ENCODE data around the gene FALEC.

Gene FALEC

GRCh38 chr1:150537732-150538684 lies 22.5 kb downstream of the FALEC start:
- no peak for DNase-seq (ENCODE audit: low read depth, low spot score)
- no peak overlapping the region for H3K4me3 ChIP-seq (ENCODE audit: low read length)

GRCh38 chr1:150543500-150544143 lies 28.1 kb downstream of the FALEC start:
- no peak for DNase-seq (ENCODE audit: low read depth, low spot score)
- H3K4me3 ChIP-seq (ENCODE audit: low read length) = no peak overlapping the region

DNA sequence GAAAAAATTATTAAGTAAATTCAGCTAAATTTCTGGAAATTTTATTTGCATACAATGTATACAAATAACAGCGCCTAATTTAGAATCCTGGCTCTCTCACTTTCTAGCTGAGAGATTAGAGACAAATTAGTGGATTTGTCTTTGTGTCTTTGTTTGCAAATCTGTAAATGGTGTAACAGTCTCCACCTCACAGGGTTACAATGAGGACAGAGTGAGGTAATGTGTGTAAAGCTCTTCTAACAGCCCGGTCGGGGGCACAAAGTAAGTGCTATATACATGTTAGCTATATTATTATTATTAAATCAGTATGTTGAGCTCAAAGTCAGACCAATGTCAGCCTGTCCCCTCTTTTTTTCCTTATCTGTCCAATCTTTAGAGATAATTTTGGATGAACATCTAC lies 28.7 kb downstream of the FALEC start:
- DNase-seq (ENCODE audit: low read depth, low spot score) = no peak
- H3K4me3 ChIP-seq (ENCODE audit: low read length) = no peak overlapping the region

DNA sequence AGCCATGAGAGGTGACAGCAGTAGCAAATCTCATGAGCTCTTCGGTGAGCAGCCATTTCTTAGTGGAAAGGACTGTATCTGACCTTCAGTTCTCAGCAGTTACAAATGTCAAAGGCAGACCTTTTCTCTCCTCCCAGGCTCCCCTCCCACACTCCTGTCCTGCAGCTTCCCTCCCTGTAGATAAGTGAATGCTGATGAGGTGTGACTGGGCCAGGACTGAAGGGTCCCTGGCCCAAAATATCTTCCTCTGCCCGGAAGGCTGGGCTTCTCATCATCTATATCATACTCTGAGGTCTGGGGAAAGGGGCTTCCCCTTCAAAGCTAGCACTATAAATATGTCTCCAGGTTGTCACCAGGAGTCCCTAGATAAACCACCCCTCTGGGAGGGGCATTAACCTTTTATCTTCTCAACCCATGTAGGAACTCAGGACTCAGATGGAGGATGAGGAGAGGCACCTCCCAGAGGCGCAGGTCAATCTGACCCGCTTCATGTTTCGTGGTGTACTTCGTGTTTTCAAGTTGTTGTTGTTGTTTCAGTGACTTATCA lies 30.0 kb downstream of the FALEC start:
- DNase-seq (ENCODE audit: low read depth, low spot score) = no peak
- no peak overlapping the region for H3K4me3 ChIP-seq (ENCODE audit: low read length)

DNA sequence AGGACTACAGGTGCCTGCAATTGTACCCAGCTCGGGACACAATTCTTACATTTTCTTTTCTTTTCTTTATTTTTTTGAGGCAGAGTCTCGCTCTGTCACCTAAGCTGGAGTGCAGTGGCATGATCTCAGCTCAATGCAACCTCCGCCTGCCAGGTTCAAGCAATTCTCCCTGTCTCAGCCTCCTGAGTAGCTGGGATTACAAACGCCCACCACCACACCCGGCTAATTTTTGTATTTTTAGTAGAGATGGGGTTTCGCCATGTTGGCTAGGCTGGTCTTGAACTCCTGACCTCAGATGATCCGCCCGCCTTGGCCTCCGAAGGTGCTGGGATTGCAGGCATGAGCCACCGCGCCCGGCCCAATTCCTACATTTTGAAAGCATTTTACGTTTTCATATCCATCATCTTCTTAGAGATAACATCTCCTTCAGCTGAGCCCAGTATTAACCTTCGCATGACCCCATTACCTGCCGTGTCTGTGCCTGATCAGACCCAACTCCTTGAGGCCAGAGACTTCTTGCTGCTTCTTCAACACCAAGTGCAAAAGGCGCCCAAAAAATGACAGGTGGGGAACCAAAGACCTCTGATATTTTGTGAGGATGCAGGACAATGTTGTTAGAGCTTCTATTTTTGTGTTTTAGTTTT lies 30.9 kb downstream of the FALEC start:
- no peak for DNase-seq (ENCODE audit: low read depth, low spot score)

GRCh38 chr1:150548324-150548631 lies 32.7 kb downstream of the FALEC start:
- no peak for DNase-seq (ENCODE audit: low read depth, low spot score)
- peak overlapping the region; percentile 38 for H3K4me3 ChIP-seq (ENCODE audit: low read length)

More for the DNA sequence above, 30.9 kb downstream of the FALEC start:
- H3K4me3 ChIP-seq (ENCODE audit: low read length) = no peak overlapping the region

- peak within 1 kb of the TSS; percentile 38 for H3K4me3 ChIP-seq (ENCODE audit: low read length)
- DNase-seq (ENCODE audit: low read depth, low spot score) = no peak
Measured at GRCh38 chr1:150548632-150549495, 33.3 kb downstream of the FALEC start, which contains the start of gene ADAMTSL4. Gene ADAMTSL4, plus strand, starts transcription at chr1:150549408. Its CDS starts 2,881 bp downstream, at chr1:150552289.

DNA sequence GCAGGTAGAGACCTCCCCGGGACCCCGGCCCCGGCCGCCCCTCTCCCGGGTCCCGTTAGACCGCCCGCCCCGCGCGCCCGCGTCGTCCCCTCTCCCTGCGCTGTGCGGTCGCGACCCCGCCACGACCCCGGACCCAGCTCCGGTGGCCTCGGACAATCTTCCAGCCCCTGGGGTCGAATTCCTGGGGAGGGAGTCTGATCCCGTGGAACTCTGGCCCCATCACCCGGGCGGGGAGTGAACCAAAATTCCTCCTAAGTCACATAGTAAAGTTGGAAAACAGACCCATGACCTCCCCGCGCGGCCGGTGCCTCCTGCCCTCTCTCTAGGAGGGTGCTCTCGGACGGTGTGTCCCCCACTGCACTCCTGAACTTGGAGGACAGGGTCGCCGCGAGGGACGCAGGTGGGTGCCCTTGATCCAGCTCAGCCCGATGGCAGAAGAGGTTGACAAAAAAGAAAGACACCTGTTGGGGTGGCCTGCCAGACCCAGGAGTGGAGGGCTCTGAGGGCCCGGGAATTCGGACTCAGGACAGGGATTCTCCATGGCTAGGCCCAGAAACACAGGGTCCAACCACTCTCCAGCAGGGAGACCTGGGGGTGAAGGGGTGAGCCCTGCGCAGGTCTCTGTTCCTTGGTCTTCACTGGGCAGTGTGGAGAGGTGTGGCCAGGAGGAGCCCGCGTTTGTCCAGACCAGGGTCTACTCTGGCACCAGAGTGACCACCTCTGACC lies 34.1 kb downstream of the FALEC start:
- no peak for DNase-seq (ENCODE audit: low read depth, low spot score)
- H3K4me3 ChIP-seq (ENCODE audit: low read length) = no peak overlapping the region

DNA sequence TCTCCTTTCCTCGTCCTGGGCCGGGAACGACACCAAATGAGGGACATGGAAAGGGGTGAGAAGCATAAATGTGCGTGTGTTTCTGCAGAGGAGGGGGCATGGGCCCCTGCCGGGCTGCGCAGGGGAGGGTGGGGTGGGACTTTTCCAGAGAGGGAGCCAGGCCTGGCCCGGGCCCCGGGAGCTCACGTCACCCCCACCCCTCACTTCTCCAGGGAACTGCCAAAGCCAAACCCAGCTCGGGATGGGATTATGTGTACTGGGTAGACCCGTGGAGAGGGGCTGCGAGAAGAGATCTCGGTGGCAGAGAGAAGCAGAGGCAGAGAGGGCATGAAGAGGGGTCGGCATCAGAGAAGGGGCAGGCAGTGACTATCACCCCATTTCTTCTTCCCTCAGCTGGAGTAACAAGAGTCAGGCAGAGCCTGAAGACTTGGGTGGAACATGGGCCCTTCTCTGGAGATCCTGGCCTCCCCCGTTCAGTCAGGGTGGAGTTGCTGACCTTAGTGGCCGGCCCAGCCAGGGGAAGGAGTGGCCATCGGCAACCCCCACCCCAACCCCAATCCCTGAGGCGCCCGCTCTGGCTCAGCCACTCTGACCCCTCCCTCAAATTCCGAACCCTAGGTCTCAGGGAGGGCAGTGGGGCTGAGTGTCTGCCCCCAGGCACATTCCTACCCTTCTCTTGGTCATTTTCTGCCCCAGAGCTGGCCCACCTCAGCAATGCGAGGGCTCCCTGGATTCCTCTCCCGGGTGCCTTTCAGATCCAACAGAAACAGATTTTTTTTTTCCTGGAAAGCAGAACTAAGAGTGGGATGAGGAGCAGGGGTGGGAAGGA lies 34.9 kb downstream of the FALEC start:
- DNase-seq (ENCODE audit: low read depth, low spot score) = no peak
- H3K4me3 ChIP-seq (ENCODE audit: low read length) = no peak overlapping the region

DNA sequence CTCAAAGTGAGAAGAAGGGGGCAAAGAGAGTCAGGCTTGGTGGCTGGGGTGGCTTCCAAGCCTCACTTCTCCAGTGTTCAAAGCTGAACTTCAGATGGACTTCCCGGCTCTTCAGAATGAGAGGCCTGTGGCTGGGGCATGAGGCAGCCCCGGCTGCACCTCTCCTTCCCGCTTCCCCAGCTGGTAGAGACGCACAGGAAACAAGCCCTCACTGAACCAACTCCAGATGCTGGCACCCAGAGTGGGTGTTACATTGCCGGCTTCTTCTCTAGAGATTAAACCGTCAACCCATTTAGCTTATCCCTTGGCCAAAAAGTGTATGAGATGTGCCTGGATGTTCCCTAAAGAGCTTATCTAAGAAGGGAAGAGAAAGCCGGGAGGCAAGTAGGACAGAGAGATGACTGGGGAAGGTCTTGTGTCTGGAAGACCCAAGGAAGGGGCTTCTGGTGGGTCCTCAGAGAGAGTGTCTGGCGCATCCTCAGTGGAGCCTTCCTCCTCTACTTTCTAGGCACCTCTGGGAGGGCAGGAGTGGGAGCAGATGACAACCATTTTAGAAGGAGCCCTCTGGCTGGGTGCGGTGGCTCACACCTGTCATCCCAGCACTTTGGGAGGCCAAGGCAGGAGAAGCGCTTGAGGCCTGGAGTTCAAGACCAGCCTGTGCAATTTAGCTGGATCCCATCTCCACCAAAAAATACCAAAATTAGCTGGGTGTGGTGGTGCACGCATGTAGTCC lies 35.7 kb downstream of the FALEC start:
- DNase-seq (ENCODE audit: low read depth, low spot score) = no peak
- H3K4me3 ChIP-seq (ENCODE audit: low read length) = no peak overlapping the region

- DNase-seq (ENCODE audit: low read depth, low spot score) = no peak
- no peak overlapping the region for H3K4me3 ChIP-seq (ENCODE audit: low read length)
Measured at GRCh38 chr1:150551784-150552127, 36.2 kb downstream of the FALEC start.

- no peak overlapping the region for H3K4me3 ChIP-seq (ENCODE audit: low read length)
- no peak for DNase-seq (ENCODE audit: low read depth, low spot score)
Measured at GRCh38 chr1:150552128-150552910, 36.8 kb downstream of the FALEC start.

DNA sequence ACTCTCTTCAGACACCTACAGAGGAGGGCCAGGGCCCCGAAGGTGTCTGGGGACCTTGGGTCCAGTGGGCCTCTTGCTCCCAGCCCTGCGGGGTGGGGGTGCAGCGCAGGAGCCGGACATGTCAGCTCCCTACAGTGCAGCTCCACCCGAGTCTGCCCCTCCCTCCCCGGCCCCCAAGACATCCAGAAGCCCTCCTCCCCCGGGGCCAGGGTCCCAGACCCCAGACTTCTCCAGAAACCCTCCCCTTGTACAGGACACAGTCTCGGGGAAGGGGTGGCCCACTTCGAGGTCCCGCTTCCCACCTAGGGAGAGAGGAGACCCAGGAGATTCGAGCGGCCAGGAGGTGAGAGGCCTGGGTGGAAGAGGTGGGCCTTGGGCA lies 37.3 kb downstream of the FALEC start:
- DNase-seq (ENCODE audit: low read depth, low spot score) = no peak
- no peak overlapping the region for H3K4me3 ChIP-seq (ENCODE audit: low read length)

- H3K4me3 ChIP-seq (ENCODE audit: low read length) = no peak overlapping the region
Measured at GRCh38 chr1:150553392-150554085, 38.0 kb downstream of the FALEC start.

GRCh38 chr1:150554086-150554452 lies 38.5 kb downstream of the FALEC start:
- no peak for DNase-seq (ENCODE audit: low read depth, low spot score)
- H3K4me3 ChIP-seq (ENCODE audit: low read length) = no peak overlapping the region

More at GRCh38 chr1:150553392-150554085, 38.0 kb downstream of the FALEC start:
- no peak for DNase-seq (ENCODE audit: low read depth, low spot score)

Data from Jurkat, Clone E6-1 (cell line).